HG02798 (cell line): ENCODE data around the gene XRCC4.
"Not testable (repeated sequence)": the region's sequence is repeated elsewhere in the genome, so short reads cannot be mapped to it uniquely, and the experiment has no call there.

Source experiments
- ATAC-seq: cut with Tn5 transposase; IDR thresholded peaks from one replicate; pipeline ENCODE4 v1.9.1; 2021; ENCODE audit warnings: mild to moderate bottlenecking; ENCODE audit not compliant: unreplicated experiment, poor library complexity

XRCC4 gene

GRCh38 chr5:83107692-83108420, 30.5 kb downstream of the XRCC4 start:
- ATAC-seq = no peak

DNA sequence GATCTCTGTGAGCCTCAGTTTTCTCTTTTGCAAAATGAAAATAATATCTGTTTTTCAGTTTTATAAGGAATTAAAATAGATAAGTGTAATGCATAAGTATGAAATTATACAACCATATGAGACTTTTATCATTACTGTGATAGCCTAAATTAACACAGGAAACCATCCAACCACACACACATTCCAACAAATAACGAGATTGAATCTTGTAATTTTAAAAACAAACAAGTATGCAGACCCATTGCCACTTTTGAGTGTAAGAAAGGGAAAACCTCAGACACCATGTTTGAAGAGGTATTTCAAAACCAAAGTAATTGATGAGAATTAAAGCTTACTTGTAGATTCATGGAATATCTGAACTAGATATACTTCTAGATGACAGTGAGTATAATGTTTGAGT, 32.0 kb downstream of the XRCC4 start:
- ATAC-seq = no peak

- ATAC-seq = no peak
Observed at GRCh38 chr5:83115816-83116215, 38.5 kb downstream of the XRCC4 start.

DNA sequence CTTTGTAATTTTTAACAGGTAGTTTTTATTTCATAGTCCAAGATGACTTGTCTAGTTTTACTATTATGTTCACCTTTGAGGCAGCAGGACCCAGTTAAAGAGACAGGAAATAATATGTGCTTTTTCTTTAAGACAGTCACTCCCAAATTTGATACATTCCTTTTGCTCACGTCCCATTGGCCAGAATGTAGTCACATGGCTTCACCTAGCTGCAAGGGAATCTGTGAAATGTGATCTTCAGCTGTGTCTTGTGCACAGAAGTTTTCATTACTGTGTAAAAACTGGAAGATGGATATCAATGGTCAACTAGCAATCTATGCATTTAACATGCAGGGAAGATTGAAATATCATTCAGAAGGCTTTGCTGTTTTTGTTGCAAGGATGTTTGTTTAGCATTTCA, 41.1 kb downstream of the XRCC4 start:
- no peak for ATAC-seq

GRCh38 chr5:83118976-83119375, 41.6 kb downstream of the XRCC4 start:
- ATAC-seq = no peak

- no peak for ATAC-seq
Observed at GRCh38 chr5:83124593-83124992, 47.2 kb downstream of the XRCC4 start.

GRCh38 chr5:83125560-83125959, 48.2 kb downstream of the XRCC4 start:
- no peak for ATAC-seq

DNA sequence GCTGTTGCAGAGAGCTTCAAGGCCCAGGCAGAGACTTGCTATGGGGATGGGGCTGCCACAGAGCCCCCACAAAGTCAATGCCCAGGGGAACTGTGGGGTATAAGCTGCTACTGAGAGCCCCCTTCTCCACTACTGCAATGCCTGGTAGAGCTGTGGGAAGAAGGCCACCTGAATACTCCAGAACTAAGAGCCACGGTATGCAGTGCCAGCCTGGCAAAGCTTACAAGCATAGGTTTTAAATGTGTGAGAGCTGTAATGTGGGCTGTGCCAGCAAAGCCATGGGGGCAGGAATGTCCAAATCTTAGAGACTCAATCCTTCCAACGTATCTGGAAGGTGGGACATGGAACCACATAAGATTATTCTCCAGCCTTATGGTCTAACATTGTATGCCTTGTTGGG, 49.2 kb downstream of the XRCC4 start:
- ATAC-seq = no peak

DNA sequence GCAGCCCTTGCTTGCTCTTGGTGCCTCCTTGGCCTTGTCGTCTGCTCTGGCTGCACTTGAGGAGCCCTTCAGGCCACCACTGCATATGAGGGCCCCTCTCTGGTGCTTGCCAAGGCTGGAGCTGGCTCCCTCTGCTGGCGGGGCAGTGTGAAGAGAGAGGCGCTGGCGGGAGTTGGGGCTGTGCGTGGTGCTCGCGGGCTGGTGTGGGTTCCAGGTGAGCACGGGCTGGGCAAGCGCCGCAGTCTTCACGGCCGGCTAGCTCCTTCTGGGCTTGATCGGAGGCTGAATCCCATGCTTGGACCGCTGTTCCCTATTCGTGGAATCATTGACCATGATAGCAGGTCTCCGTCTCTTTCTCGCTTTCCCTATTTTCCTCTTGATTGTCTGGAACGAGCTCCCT, 56.5 kb downstream of the XRCC4 start:
- ATAC-seq = no peak

GRCh38 chr5:83142526-83142925, 65.2 kb downstream of the XRCC4 start:
- no peak for ATAC-seq

GRCh38 chr5:83145241-83145640, 67.9 kb downstream of the XRCC4 start:
- no peak for ATAC-seq

- ATAC-seq = no peak
Observed at GRCh38 chr5:83145882-83146331, 68.6 kb downstream of the XRCC4 start.

GRCh38 chr5:83146441-83146840, 69.1 kb downstream of the XRCC4 start:
- ATAC-seq = no peak

DNA sequence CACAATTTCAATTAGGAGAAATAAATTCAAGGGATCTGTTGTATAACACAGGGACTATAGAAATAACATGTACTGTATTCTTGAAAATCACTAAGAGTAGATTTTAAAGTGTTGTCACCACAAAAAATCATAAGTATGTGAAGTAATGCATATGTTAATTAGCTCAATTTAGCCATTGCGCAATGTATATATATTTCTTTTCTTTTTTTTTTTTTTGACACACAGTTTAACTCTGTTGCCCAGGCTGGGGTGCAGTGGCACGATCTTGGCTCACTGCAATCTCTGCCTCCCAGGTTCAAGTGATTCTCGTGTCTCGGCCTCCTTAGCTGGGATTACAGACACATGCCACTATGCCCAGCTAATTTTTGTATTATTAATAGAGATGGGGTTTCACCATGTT, 70.2 kb downstream of the XRCC4 start:
- ATAC-seq = no peak

GRCh38 chr5:83148370-83148769, 71.0 kb downstream of the XRCC4 start:
- no peak for ATAC-seq

GRCh38 chr5:83149671-83150070, 72.3 kb downstream of the XRCC4 start:
- ATAC-seq = no peak

- no peak for ATAC-seq
Observed at GRCh38 chr5:83151821-83152220, 74.5 kb downstream of the XRCC4 start.

DNA sequence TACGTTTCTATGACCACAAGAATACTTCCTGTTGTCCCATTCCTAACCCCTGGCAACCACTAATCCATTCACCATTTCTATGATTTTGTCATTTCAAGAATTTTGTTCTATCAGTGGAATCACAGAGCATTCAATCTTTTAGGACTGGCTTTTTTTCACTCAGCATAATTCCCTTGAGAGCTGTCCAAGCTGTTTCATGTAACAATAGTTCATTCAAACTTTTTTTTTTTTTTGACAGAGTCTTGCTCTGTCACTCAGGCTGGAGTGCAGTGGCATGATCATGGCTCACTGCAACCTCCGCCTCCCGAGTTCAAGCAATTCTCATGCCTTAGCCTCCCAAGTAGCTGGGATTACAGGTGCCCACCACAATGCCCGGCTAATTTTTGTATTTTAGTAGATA, 75.6 kb downstream of the XRCC4 start:
- not testable (repeated sequence) for ATAC-seq

- no peak for ATAC-seq
Observed at GRCh38 chr5:83156001-83156400, 78.7 kb downstream of the XRCC4 start.

- ATAC-seq = no peak
Observed at GRCh38 chr5:83157163-83157562, 79.8 kb downstream of the XRCC4 start.

DNA sequence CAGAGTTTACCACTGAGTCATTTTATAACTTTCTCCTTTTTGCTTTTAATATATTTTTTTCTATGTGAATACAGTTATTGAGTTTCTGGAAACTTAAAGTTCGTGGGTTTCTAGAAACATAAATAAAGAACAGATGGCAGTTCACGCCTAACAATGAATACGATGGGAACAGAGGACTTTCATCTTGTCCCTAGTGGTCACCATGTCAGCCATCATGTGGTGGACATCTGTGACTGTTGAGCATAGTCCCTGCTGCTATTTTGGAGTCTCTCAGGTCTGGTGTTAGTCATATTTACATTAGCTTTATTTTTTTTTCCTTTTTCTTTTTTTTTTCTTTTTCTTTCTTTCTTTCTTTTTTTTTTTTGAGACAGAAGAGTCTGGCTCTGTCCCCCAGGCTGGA, 85.3 kb downstream of the XRCC4 start:
- ATAC-seq = no peak

GRCh38 chr5:83167538-83167937, 90.2 kb downstream of the XRCC4 start:
- ATAC-seq = no peak
